Measurements from ENCODE around the gene RBL1.
"Not testable (repeated sequence)": the region's sequence is repeated elsewhere in the genome, so short reads cannot be mapped to it uniquely, and the experiment has no call there.

Gene RBL1, protein sequence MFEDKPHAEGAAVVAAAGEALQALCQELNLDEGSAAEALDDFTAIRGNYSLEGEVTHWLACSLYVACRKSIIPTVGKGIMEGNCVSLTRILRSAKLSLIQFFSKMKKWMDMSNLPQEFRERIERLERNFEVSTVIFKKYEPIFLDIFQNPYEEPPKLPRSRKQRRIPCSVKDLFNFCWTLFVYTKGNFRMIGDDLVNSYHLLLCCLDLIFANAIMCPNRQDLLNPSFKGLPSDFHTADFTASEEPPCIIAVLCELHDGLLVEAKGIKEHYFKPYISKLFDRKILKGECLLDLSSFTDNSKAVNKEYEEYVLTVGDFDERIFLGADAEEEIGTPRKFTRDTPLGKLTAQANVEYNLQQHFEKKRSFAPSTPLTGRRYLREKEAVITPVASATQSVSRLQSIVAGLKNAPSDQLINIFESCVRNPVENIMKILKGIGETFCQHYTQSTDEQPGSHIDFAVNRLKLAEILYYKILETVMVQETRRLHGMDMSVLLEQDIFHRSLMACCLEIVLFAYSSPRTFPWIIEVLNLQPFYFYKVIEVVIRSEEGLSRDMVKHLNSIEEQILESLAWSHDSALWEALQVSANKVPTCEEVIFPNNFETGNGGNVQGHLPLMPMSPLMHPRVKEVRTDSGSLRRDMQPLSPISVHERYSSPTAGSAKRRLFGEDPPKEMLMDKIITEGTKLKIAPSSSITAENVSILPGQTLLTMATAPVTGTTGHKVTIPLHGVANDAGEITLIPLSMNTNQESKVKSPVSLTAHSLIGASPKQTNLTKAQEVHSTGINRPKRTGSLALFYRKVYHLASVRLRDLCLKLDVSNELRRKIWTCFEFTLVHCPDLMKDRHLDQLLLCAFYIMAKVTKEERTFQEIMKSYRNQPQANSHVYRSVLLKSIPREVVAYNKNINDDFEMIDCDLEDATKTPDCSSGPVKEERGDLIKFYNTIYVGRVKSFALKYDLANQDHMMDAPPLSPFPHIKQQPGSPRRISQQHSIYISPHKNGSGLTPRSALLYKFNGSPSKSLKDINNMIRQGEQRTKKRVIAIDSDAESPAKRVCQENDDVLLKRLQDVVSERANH

DNA sequence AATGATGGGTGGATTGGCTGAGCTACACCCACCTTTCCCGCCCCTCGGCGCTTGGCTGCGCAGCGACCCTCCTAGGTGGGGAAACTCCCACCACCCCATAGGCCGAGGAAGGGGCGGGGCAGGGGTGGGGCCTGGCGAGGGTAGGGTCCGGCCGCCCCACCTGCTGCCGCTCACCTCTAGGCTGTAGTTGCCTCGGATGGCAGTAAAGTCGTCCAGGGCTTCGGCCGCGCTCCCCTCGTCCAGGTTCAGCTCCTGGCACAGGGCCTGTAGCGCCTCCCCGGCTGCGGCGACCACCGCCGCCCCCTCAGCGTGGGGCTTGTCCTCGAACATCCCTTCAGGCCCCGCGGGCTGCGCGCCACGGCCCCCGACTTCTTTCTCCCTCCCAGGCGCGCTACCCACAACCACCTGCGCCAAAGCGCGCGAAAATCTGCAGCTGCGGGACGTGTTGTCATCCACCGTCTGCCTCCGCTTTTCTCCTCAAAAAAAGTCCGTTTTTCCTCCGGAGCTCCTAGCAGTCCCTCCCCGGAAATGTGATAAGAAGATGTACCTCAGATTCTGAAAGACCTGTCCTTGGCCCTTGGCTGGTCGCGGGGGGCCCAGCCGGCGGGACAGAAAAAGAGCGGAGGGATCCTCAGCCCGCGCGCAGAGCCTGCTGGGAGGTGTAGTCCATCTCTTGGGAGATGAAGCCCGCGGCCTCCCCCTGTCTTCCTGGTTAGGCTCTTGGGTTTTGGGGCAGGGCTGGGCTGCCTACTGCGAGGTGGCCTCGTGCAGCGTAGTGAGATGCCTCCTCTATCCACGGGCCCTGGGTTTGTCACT lies at the start of gene RBL1:
Gene RBL1 (minus strand): TSS at position 399 of the 816 bp plus-strand sequence. CDS start 69 bp downstream, at position 330.
- DNase-seq (ENCODE audit: low spot score) = peak; percentile 85

DNA sequence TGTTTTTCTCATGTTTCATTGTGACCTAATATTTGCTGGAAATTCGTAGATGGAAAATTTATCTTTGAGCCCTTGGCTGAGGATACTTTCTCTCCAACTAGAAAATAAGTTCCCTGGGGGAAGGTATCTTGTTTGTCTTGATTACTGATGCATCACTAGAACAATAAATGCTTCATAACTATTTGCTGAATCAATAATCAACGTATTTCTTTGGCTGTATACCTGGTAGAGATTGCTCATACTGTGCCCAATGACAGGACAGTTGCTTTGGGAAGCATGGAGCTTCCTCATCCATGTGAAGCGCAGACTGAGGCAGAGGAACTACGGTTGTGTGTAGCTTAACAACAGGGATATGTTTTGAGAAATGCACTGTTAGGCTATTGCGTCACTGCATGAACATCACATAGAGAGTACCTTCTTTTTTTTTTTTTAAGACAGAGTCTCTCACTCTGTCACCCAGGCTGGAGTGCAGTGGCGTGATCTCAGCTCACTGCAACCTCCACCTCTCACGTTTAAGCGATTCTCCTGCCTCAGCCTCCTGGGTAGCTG lies 49.1 kb upstream of the RBL1 start:
- DNase-seq (ENCODE audit: low spot score) = peak; percentile 33

DNA sequence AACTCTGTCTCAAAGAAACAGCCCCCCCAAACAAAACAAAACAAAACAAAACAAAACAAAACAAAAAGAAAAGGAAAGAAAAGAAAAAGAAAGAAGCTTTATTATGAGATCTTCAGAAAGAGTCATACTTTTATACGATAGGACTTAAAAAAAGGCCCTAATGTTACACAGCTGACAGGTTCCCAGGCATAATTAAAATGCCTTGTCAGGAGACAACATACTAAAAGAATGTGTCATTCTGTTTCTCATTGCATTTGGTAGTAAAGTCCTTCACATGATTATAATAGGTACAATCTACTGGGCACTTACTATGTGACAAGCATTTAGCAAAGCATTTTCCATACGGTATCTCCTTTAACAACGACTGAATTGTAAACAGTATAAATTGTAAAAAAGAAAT lies 46.9 kb upstream of the RBL1 start:
- DNase-seq (ENCODE audit: low spot score) = peak; percentile 49

DNA sequence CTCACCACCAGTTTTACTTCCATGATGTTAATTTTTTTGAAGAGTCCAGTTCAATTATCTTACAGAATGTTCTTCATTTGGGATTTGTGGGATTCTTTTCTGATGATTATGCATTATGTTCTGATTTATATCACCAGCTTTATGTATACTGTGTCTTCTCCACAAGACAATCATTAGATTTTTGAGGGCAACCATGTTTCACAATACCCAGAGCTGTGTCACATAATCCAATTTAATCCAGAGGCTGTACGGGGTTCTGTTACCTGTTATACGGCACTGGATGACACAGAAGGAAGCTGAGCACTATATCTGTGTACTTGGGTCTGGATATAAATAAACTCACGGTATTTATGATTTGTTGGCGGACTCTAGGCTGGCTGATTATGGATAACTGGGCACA lies 41.8 kb upstream of the RBL1 start:
- DNase-seq (ENCODE audit: low spot score) = no peak

DNA sequence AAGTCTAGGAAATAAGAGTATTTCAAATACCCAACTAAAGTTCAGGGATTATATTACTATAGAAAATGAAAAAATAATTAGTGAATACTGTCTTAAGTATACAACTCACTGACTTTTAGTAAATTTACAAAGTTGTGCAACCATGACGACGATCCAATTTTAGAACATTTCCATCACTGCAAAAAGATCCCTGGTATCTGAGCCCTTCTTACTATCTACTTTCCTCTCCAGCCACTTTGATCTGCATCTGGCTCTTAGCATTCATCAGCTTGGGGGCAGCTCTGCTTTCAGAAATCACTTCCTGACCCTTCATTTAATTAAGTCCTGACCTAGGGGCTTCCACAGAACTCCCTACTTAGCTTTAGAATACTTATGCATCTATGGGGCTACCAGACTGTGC lies 38.2 kb upstream of the RBL1 start:
- DNase-seq (ENCODE audit: low spot score) = no peak

DNA sequence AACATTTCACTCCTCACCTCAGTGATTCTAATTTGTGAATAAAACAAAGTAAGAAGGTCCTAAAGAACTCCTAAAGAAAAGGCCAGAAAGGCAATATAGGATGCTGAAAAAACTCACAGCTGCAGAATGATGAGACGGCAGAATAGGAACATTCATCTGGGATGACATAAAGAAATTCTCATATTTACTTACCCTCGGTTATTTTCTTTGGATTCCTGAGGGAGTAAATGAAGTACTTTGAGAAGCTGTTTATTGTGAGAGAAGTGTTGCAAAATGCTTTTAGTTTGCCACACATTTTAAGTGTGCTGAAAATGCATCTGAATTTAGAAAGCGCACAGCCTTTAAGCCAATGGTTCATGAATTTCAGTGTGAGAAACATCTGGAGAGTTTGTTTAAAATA lies 35.7 kb upstream of the RBL1 start:
- no peak for DNase-seq (ENCODE audit: low spot score)

DNA sequence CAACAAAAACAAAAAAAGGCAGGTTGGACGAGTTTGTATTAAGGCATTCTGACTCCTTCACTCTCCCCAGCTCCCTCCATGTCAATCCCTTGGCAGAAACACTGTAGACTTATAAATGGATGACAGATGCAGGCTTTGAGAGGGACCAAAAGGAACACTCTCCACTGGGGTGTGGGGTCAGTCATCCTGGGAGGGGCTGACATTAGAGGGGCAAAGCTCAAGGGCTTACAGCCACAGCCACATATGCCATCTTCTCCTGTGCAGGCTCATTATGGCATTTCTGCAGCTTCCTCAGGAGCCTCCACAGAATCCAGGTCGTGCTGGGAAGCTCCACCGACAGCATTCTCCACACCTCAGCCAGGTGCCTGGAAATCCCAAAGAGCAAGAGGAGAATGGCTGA lies 33.0 kb upstream of the RBL1 start:
- DNase-seq (ENCODE audit: low spot score) = no peak

DNA sequence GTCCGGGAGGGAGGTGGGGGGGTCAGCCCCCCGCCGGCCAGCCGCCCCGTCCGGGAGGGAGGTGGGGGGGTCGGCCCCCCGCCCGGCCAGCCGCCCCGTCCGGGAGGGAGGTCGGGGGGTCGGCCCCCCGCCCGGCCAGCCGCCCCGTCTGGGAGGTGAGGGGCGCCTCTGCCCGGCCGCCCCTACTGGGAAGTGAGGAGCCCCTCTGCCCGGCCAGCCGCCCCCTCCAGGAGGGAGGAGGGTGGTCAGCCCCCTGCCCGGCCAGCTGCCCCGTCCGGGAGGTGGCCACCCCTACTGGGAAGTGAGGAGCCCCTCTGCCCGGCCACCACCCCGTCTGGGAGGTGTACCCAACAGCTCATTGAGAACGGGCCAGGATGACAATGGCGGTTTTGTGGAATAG lies 30.5 kb upstream of the RBL1 start:
- not testable (repeated sequence) for DNase-seq (ENCODE audit: low spot score)

DNA sequence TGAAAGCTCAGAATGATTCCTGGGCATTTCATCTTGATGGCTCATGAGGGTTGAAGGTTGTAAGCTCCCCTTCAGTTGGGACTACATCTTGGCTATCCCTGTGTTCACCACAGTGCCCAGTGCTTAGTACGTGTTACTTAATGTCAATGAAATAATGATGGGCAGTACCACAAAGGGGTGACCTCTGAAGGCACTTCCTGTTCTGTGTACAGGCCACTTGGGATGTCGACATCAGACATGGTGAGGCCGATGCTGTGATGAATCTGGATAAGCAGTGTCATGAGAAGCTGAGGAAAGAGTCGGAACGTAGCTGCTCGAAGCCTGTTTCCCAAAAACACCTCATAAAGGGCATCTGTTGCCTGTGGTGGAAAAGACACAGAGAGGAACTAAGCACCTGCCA lies 27.6 kb upstream of the RBL1 start:
- DNase-seq (ENCODE audit: low spot score) = no peak

DNA sequence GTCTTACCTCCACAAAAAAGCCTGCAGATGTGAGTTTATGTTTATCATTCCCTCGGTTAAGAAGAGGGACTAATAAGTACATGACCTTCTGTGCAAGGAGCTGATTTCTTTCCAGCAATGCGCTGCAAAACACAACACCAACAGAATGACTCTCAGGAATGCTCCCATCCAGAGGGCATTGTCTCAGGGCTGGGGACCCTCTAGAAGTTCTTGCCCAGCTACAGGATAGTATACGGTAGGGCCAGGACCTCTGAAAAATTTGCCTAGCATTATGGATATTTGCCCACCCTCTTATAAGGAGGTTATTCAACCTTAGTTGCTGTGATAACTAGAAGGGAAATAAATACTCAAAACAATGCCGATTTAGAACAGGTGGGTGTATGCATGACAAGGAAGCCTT lies 24.7 kb upstream of the RBL1 start:
- no peak for DNase-seq (ENCODE audit: low spot score)

DNA sequence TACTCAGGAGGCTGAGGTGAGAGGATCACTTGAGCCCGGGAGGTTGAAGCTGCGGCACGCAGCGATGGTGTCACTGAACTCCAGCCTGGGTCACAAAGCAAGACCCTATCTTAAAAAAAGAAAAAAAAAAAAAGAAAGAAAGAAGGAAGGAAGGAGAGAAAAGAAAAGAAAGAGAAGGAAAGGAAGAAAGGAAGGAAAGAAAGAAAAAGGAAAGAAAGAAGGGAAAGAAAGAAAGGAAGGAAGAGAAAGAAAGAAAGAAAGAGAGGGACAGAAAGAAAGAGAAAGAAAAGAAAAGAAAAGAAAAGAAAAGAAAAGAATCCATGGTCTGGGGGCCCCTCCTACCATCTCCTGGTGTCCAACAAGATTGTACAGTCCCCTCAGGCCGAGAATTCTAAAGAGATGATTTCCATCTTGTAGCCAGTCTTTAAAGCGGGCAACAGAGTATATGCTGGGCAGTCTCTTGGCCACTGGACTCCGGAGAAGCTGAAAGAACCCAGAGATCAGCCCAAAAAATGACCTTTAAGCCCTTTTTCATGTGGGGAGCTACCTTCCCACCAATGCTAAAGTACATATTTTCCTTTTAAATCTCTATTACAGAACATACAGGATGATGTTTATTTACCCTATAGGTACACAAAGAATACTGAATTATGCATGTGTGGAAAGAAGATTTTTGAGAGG lies 23.7 kb upstream of the RBL1 start:
- no peak for DNase-seq (ENCODE audit: low spot score)

DNA sequence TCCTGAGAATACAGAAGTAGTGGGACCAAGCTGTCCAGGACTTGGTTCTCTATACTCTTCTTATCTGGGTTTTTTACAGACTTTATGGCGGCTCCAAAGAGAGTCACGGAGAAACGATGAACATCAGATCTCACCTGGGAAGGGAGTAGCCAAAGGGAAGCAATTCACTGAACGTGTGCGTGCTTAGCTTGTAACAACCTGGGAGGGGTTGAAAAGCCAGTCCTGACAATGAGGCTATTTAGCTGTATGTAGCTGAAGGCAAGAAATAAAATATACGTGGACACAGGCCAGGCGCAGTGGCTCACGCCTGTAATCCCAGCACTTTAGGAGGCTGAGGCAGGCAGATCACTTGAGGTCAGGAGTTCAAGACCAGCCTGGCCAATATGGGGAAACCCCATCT lies 18.2 kb upstream of the RBL1 start:
- DNase-seq (ENCODE audit: low spot score) = no peak

DNA sequence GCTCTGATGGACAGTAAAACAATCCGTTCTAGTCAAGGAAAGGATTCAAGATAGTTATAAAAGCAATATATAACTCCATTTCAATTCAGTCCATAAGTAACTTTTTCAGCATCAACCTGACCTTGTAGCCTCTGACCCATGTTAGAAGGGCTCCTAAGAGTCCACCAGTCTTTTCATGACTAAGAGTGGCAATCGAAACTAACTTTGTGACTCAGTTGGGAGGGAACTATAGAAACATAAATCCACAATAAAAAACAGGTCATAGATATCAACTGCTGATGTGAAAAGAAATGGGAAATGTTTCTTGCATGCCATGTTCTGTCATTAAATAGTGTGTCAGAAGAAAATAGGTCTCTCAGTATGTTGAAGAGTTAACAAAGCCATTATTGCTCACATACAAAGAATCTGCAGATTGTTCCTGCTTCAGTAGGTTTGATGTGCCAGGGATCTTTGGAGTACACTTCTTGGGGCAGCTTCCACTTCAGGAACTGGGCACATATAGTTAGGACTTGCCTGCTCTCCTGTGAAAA lies 16.2 kb upstream of the RBL1 start:
- DNase-seq (ENCODE audit: low spot score) = peak; percentile 28

DNA sequence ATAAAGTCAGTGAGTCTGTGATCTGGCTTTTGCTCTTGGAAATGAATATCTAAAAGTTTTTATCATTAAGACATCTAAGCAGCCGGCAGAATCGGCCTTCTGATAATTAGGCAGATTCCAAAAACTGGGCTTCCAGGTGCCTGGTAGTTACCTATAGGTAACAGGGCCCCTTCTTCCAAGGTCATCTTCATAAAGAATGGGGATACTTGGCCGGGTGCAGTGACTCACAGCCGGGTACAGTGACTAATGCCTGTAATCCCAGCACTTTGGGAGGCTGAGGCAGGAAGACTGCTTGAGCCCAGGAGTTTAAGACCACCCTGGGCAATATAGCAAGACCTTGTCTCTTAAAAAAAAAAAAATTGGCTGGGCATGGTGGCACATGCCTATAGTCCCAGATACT lies 12.9 kb upstream of the RBL1 start:
- no peak for DNase-seq (ENCODE audit: low spot score)

DNA sequence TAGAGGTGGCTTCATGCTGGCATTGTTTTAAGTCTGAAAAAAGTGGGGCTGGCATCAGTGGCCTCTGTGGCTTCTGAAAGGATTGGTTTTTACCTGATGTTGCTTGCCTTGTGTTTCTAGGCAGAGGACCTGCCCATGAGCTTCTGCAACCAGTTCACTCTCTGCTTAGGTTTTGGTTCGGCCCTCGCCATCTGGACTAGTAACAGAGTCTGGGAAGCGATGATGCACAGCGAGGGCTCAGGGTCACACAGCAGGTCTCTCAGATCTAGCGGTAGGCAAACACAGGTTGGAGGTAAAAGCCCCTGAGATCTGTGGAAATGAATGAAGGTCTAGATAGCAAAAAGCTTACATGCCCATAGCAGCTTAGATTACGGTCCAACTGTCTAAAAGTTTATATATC lies 6.8 kb upstream of the RBL1 start:
- no peak for DNase-seq (ENCODE audit: low spot score)

DNA sequence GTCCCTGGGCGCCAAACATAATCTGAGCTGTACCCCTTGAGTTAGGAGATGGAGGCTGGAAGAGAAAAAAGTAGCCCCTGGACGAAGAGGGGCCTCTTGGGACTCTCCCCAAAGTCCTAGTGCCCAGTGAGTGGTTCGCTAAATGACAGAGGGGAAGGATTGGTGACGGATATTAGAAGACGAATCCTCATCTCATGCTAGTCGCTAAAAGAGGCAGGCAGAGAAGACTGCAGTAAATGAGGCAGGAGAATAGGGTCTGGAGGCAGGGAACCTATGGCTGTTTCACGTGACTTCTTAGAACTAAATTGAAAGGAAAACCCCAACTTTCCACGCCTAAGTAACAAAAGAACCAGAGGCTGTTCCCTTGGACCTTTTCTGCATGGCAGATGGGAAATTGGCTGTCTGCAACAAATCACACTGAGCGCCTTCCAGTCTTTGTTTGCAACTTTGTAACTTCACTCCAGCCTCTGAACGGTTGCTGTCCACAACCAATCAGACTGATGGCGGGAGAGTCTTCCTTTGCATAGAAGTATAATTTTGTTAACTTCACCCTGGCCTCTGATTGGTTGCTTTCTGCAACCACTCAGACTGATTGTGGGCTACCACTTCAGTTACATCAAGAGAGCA lies 731 bp upstream of the RBL1 start:
- no peak for DNase-seq (ENCODE audit: low spot score)

DNA sequence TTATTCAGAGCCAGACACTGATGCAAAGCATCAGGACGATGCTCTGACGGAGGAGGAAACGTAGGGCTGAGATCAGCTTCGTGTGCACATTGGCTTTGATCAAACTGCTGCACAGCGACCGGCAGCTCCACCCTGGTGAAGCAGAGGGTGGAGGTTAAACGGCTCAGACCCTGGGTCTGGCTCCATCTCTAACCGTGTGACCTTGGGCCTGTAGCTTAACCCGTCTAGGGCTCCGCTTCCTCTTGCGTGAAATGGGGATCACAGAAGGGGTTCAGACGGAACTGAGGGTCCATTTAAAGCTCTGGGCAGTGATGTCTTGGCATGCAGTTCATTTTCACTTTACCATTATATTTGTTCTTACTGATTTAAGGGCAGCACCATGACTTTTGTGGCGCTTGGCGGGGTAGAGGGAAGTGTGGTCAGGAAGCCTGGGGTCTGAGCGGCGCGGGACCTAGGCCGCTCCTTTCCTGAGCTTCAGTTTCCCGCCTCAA lies 644 bp downstream of the RBL1 start:
- peak; percentile 20 for DNase-seq (ENCODE audit: low spot score)

DNA sequence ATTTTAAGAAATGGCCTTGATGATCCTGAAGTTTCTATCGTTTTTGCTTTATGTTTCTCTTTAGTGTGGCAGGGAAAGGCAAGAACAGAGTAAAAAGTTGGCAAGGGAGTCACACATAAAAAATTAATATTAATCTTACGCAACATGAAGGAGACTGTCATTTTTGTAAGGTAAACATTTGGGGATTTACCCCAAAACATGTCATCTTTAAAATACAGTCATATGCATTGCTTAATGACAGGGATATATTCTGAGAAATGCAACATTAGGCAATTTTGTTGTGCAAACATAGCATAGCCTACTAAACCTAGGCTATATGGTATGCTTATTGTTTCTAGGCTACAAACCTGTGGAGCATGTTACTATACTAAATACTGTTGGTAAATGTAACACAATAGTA lies 5.4 kb downstream of the RBL1 start:
- no peak for DNase-seq (ENCODE audit: low spot score)

DNA sequence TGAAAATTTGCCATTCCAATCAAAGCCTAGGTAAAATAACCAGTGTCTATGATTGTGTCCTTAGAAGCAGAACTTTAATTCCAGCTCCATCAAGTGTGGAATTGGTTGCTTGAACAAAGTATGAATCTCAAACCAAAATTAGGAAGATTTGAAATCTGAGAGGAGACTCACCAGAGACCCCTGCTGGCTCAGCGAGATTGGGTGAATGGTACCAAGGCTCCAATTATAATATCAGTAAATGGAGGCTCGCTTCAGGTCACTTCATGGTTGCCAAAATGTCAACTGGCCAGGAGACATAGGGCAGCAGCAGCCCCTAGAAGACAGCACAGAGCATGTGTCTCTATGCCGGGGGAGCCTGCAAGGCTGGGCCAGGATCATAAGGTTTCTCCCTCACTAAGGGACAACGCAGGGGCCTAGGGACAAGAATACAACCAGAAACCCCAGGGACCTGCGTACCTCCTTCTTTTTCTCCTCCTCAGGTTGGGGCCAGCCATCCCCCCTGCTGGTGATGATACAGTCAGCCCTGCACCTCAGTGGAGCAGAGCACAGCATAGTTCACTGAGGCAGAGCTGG lies 14.0 kb downstream of the RBL1 start:
- DNase-seq (ENCODE audit: low spot score) = no peak

DNA sequence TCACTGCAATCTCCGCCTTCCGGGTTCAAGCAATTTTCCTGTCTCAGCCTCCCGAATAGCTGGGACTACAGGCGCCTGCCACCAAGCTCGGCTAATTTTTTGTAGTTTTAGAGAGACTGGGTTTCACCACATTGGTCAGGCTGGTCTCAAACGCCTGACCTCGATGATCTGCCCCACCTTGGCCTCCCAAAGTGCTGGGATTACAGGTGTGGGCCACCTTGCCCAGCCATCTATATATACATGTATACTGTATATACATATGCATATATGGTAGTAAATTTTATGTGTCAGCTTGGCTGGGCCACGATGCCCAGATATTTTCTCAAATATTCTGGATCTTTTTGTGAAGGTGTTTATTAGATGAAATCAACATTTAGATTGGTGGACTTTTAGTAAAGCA lies 18.8 kb downstream of the RBL1 start:
- no peak for DNase-seq (ENCODE audit: low spot score)
